Ovary (tissue), 3 donors: ENCODE data around the gene TMEM213.

Experiments used
- CTCF ChIP-seq, 3 donors: fragments of 450-650 bp in 2 of 3; fragments of 200-600 bp in 1 of 3; IDR thresholded peaks; one replicate each; pipeline versions ENCODE4 v1.5.1 to v1.8.0; 2016 to 2022; ENCODE audit warnings: antibody characterized with exemption in 3 of 3, mild to moderate bottlenecking in 1 of 3
- EP300 ChIP-seq: sonication (generic); formaldehyde crosslinking; IDR thresholded peaks from one replicate; pipeline ENCODE4 v1.6.1; 2017; ENCODE audit warnings: antibody characterized with exemption
- POLR2A ChIP-seq: fragments of 450-650 bp; IDR thresholded peaks from one replicate; pipeline ENCODE4 v1.6.1; 2017; ENCODE audit warnings: antibody characterized with exemption, mild to moderate bottlenecking, moderate library complexity
- donor health status: DM: no; HTN: no; CAD: no.

- TF ChIP-seq CTCF (IDR thresholded peaks at IDR 0.05) (no peak), POLR2A (no peak), EP300 (no peak)
Measured at GRCh38 chr7:138753610-138754009, 44.2 kb upstream of the TMEM213 start.
